ENCODE measurements around the gene RAB28.

The RAB28 gene

GRCh38 chr4:13509442-13509841 lies 25.3 kb upstream of the RAB28 start:
- DNase-seq (ENCODE audit: low read depth): no peak

- DNase-seq (ENCODE audit: low read depth): no peak
Measured at GRCh38 chr4:13504374-13504773, 20.2 kb upstream of the RAB28 start.

- DNase-seq (ENCODE audit: low read depth): no peak
Measured at GRCh38 chr4:13498469-13498868, 14.3 kb upstream of the RAB28 start.

- DNase-seq (ENCODE audit: low read depth): no peak
Measured at GRCh38 chr4:13496605-13497004, 12.5 kb upstream of the RAB28 start.

GRCh38 chr4:13495753-13496152 lies 11.6 kb upstream of the RAB28 start:
- DNase-seq (ENCODE audit: low read depth): no peak

GRCh38 chr4:13493793-13494192 lies 9.7 kb upstream of the RAB28 start:
- DNase-seq (ENCODE audit: low read depth): no peak

GRCh38 chr4:13492747-13493146 lies 8.6 kb upstream of the RAB28 start:
- no peak for DNase-seq (ENCODE audit: low read depth)

- DNase-seq (ENCODE audit: low read depth): peak; percentile 15
Measured at GRCh38 chr4:13484749-13485221, 645 bp upstream of the RAB28 start.

- peak; percentile 72 for DNase-seq (ENCODE audit: low read depth)
Measured at GRCh38 chr4:13483768-13484121, 395 bp downstream of the RAB28 start.

GRCh38 chr4:13483136-13483767 lies 888 bp downstream of the RAB28 start:
- DNase-seq (ENCODE audit: low read depth): no peak

GRCh38 chr4:13481569-13481968 lies 2.6 kb downstream of the RAB28 start:
- DNase-seq (ENCODE audit: low read depth): peak; percentile 2

- DNase-seq (ENCODE audit: low read depth): no peak
Measured at GRCh38 chr4:13478707-13479106, 5.4 kb downstream of the RAB28 start.

- no peak for DNase-seq (ENCODE audit: low read depth)
Measured at GRCh38 chr4:13478131-13478530, 6.0 kb downstream of the RAB28 start.

- no peak for DNase-seq (ENCODE audit: low read depth)
Measured at GRCh38 chr4:13476915-13477314, 7.2 kb downstream of the RAB28 start.

- no peak for DNase-seq (ENCODE audit: low read depth)
Measured at GRCh38 chr4:13476152-13476551, 8.0 kb downstream of the RAB28 start.

GRCh38 chr4:13471400-13471799 lies 12.7 kb downstream of the RAB28 start:
- DNase-seq (ENCODE audit: low read depth): no peak

- no peak for DNase-seq (ENCODE audit: low read depth)
Measured at GRCh38 chr4:13470379-13470778, 13.8 kb downstream of the RAB28 start.

GRCh38 chr4:13464973-13465372 lies 19.2 kb downstream of the RAB28 start:
- DNase-seq (ENCODE audit: low read depth): no peak

- DNase-seq (ENCODE audit: low read depth): no peak
Measured at GRCh38 chr4:13464543-13464942, 19.6 kb downstream of the RAB28 start.

- no peak for DNase-seq (ENCODE audit: low read depth)
Measured at GRCh38 chr4:13461191-13461905, 22.8 kb downstream of the RAB28 start.

GRCh38 chr4:13455411-13455810 lies 28.7 kb downstream of the RAB28 start:
- DNase-seq (ENCODE audit: low read depth): no peak

GRCh38 chr4:13454786-13455185 lies 29.4 kb downstream of the RAB28 start:
- no peak for DNase-seq (ENCODE audit: low read depth)

- no peak for DNase-seq (ENCODE audit: low read depth)
Measured at GRCh38 chr4:13452927-13453579, 31.1 kb downstream of the RAB28 start.
